ENCODE results near the gene PLEKHG4B. TPM values are rescaled to one million over a fixed set of nuclear protein-coding genes. Genes with fewer than 3 reads are reported as not detected.
"Not testable (repeated sequence)": the region's sequence is repeated elsewhere in the genome, so short reads cannot be mapped to it uniquely, and the experiment has no call there.

PLEKHG4B gene
- total RNA-seq, 2 experiments from 2014 or later = 0.10 TPM

- DNase-seq, CTCF ChIA-PET, H3K27me3 Mint-ChIP-seq, H3K9me3 Mint-ChIP-seq, POLR2A ChIA-PET: not testable (repeated sequence)
- Mint-ChIP-seq H3K36me3 (ENCODE audit: low read depth) (peaks cover 28% of the 10 kb centered on the region), H3K4me3 (peak overlapping the region; percentile 28), H3K27ac (peak overlapping the region; percentile 74), H3K4me1 (peaks cover 35% of the 10 kb centered on the region)
These were observed 123.3 kb downstream of the PLEKHG4B start for GRCh38 chr5:215256-215655.

GRCh38 chr5:216076-216475, 124.1 kb downstream of the PLEKHG4B start:
- H3K27ac Mint-ChIP-seq, POLR2A ChIA-PET, CTCF ChIA-PET, H3K27me3 Mint-ChIP-seq, DNase-seq, H3K9me3 Mint-ChIP-seq: not testable (repeated sequence)
- H3K4me1 Mint-ChIP-seq = peaks cover 40% of the 10 kb centered on the region
- peak overlapping the region; percentile 14 for H3K4me3 Mint-ChIP-seq
- peaks cover 33% of the 10 kb centered on the region for H3K36me3 Mint-ChIP-seq (ENCODE audit: low read depth)

- peak within 1 kb of the TSS; percentile 95 for H3K27ac Mint-ChIP-seq
- DNase-seq = peak; percentile 97
- CTCF ChIA-PET = interaction anchor here (0.6 to 1.9 kb wide), 3 partner anchors 23 to 53 kb away, joined by 3 to 6 read pairs (median 3); no protein-coding TSS in a partner anchor
- H3K27me3 Mint-ChIP-seq, H3K9me3 Mint-ChIP-seq, POLR2A ChIA-PET: not testable (repeated sequence)
- peaks cover 36% of the 10 kb centered on the region for H3K36me3 Mint-ChIP-seq (ENCODE audit: low read depth)
- peak within 1 kb of the TSS; percentile 96 for H3K4me3 Mint-ChIP-seq
- peaks cover 53% of the 10 kb centered on the region for H3K4me1 Mint-ChIP-seq
These were observed 125.8 kb downstream of the PLEKHG4B start, which contains the start of the genes CCDC127 and SDHA for GRCh38 chr5:217494-218456. Gene CCDC127, minus strand, starts transcription at chr5:218153. Its CDS starts 1,304 bp downstream, at chr5:216849. Gene SDHA, plus strand, starts transcription at chr5:218320. Its CDS starts 36 bp downstream, at chr5:218356.

- no peaks in the 10 kb centered on the region for H3K27me3 Mint-ChIP-seq
- H3K27ac Mint-ChIP-seq = peak overlapping the region; percentile 95
- peak; percentile 16 for DNase-seq
- no peaks in the 10 kb centered on the region for H3K9me3 Mint-ChIP-seq
- peaks cover 59% of the 10 kb centered on the region for H3K4me1 Mint-ChIP-seq
- ChIA-PET CTCF (interaction anchor here (0.6 to 1.9 kb wide), 3 partner anchors 24 to 52 kb away, joined by 3 to 6 read pairs (median 3); no protein-coding TSS in a partner anchor), POLR2A (no interaction called here)
- peak overlapping the region; percentile 96 for H3K4me3 Mint-ChIP-seq
- peaks cover 40% of the 10 kb centered on the region for H3K36me3 Mint-ChIP-seq (ENCODE audit: low read depth)
These were observed 126.7 kb downstream of the PLEKHG4B start for GRCh38 chr5:218457-219291.

- H3K9me3 Mint-ChIP-seq = no peaks in the 10 kb centered on the region
- ChIA-PET CTCF (no interaction called here), POLR2A (interaction anchor here (0.6 kb wide), 1 partner anchor 201 kb away, joined by 3 read pairs; no protein-coding TSS in a partner anchor)
- H3K27ac Mint-ChIP-seq = peak overlapping the region; percentile 95
- H3K4me1 Mint-ChIP-seq = peaks cover 52% of the 10 kb centered on the region
- DNase-seq = peak; percentile 37
- H3K36me3 Mint-ChIP-seq (ENCODE audit: low read depth) = peaks cover 38% of the 10 kb centered on the region
- H3K4me3 Mint-ChIP-seq = peak overlapping the region; percentile 96
- no peaks in the 10 kb centered on the region for H3K27me3 Mint-ChIP-seq
These were observed 127.5 kb downstream of the PLEKHG4B start for GRCh38 chr5:219460-219863.

GRCh38 chr5:219991-220390, 128.0 kb downstream of the PLEKHG4B start:
- peak overlapping the region; percentile 95 for H3K27ac Mint-ChIP-seq
- peaks cover 49% of the 10 kb centered on the region for H3K4me1 Mint-ChIP-seq
- H3K9me3 Mint-ChIP-seq = no peaks in the 10 kb centered on the region
- H3K36me3 Mint-ChIP-seq (ENCODE audit: low read depth) = peaks cover 39% of the 10 kb centered on the region
- peak overlapping the region; percentile 96 for H3K4me3 Mint-ChIP-seq
- no peaks in the 10 kb centered on the region for H3K27me3 Mint-ChIP-seq
- ChIA-PET POLR2A (interaction anchor here (0.6 kb wide), 1 partner anchor 201 kb away, joined by 3 read pairs; no protein-coding TSS in a partner anchor), CTCF (interaction anchor here (0.6 to 0.7 kb wide), 2 partner anchors 15 to 397 kb away, joined by 3 to 4 read pairs; no protein-coding TSS in a partner anchor)
- peak; percentile 38 for DNase-seq

- DNase-seq, POLR2A ChIA-PET, H3K27me3 Mint-ChIP-seq, H3K9me3 Mint-ChIP-seq, CTCF ChIA-PET, H3K4me3 Mint-ChIP-seq: not testable (repeated sequence)
- H3K27ac Mint-ChIP-seq = peak overlapping the region; percentile 68
- peaks cover 31% of the 10 kb centered on the region for H3K4me1 Mint-ChIP-seq
- H3K36me3 Mint-ChIP-seq (ENCODE audit: low read depth) = peaks cover 48% of the 10 kb centered on the region
These were observed 131.2 kb downstream of the PLEKHG4B start for GRCh38 chr5:222951-223715.

GRCh38 chr5:223791-224190, 131.8 kb downstream of the PLEKHG4B start:
- DNase-seq = no peak
- H3K4me1 Mint-ChIP-seq = peaks cover 31% of the 10 kb centered on the region
- no peaks in the 10 kb centered on the region for H3K9me3 Mint-ChIP-seq
- no peak overlapping the region for H3K4me3 Mint-ChIP-seq
- CTCF ChIA-PET = no interaction called here
- H3K36me3 Mint-ChIP-seq (ENCODE audit: low read depth) = peaks cover 52% of the 10 kb centered on the region
- H3K27ac Mint-ChIP-seq = no peak overlapping the region
- POLR2A ChIA-PET = no interaction called here
- no peaks in the 10 kb centered on the region for H3K27me3 Mint-ChIP-seq

GRCh38 chr5:225334-225733, 133.4 kb downstream of the PLEKHG4B start:
- no peak overlapping the region for H3K4me3 Mint-ChIP-seq
- ChIA-PET POLR2A (no interaction called here), CTCF (no interaction called here)
- no peaks in the 10 kb centered on the region for H3K27me3 Mint-ChIP-seq
- H3K9me3 Mint-ChIP-seq = no peaks in the 10 kb centered on the region
- H3K27ac Mint-ChIP-seq = no peak overlapping the region
- DNase-seq = no peak
- peaks cover 56% of the 10 kb centered on the region for H3K36me3 Mint-ChIP-seq (ENCODE audit: low read depth)
- H3K4me1 Mint-ChIP-seq = peaks cover 30% of the 10 kb centered on the region

GRCh38 chr5:227375-227774, 135.4 kb downstream of the PLEKHG4B start:
- H3K9me3 Mint-ChIP-seq, DNase-seq, H3K27ac Mint-ChIP-seq, H3K27me3 Mint-ChIP-seq, POLR2A ChIA-PET, H3K4me3 Mint-ChIP-seq: not testable (repeated sequence)
- Mint-ChIP-seq H3K4me1 (peaks cover 13% of the 10 kb centered on the region), H3K36me3 (ENCODE audit: low read depth) (peaks cover 61% of the 10 kb centered on the region)
- CTCF ChIA-PET = interaction anchor here (0.7 kb wide), 1 partner anchor 17 kb away, joined by 3 read pairs; no protein-coding TSS in a partner anchor

GRCh38 chr5:228886-229285, 136.9 kb downstream of the PLEKHG4B start:
- Mint-ChIP-seq H3K36me3 (ENCODE audit: low read depth) (peaks cover 63% of the 10 kb centered on the region), H3K4me3 (no peak overlapping the region), H3K4me1 (peaks cover 2% of the 10 kb centered on the region), H3K27me3 (no peaks in the 10 kb centered on the region), H3K27ac (no peak overlapping the region), H3K9me3 (no peaks in the 10 kb centered on the region)
- ChIA-PET CTCF (no interaction called here), POLR2A (no interaction called here)
- no peak for DNase-seq

GRCh38 chr5:230711-231110, 138.7 kb downstream of the PLEKHG4B start:
- no peaks in the 10 kb centered on the region for H3K9me3 Mint-ChIP-seq
- no peak for DNase-seq
- CTCF ChIA-PET = no interaction called here
- no peaks in the 10 kb centered on the region for H3K27me3 Mint-ChIP-seq
- H3K27ac Mint-ChIP-seq = no peak overlapping the region
- peaks cover 2% of the 10 kb centered on the region for H3K4me1 Mint-ChIP-seq
- peaks cover 59% of the 10 kb centered on the region for H3K36me3 Mint-ChIP-seq (ENCODE audit: low read depth)
- POLR2A ChIA-PET = no interaction called here
- H3K4me3 Mint-ChIP-seq = no peak overlapping the region
